ENCODE measurements around the gene ATP11A. TPM values are rescaled to one million over a fixed set of nuclear protein-coding genes. Genes with fewer than 3 reads are reported as not detected.
A peak's percentile ranks its signal among the peaks of the same experiment; 100 is the strongest.

ATP11A gene
- total RNA-seq, 2 donors from 2014 or later: 122 to 140 TPM

DNA sequence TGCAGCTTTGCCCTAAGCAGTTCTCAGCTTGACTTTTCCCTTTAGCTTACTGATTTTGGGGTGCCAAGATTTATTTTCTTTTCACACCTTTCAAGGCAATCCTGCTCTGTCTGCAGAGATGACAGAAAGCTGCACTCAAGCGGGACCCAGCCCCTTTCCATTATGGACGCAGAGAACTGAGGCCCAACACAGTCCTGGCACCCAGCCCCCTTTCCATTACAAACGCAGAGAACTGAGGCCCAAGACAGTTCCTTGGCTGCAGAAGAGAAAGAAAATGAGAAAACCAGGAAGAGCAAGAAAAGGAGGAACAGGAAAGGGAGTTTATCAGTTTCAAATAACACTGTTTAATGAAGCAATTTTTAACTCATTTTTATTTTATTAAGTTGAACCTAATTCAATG, 36.8 kb upstream of the ATP11A start:
- no peak overlapping the region for H3K4me3 Mint-ChIP-seq
- H3K4me3 ChIP-seq (ENCODE audit: low read length): no peak overlapping the region
- TF ChIP-seq, protein P1, sequence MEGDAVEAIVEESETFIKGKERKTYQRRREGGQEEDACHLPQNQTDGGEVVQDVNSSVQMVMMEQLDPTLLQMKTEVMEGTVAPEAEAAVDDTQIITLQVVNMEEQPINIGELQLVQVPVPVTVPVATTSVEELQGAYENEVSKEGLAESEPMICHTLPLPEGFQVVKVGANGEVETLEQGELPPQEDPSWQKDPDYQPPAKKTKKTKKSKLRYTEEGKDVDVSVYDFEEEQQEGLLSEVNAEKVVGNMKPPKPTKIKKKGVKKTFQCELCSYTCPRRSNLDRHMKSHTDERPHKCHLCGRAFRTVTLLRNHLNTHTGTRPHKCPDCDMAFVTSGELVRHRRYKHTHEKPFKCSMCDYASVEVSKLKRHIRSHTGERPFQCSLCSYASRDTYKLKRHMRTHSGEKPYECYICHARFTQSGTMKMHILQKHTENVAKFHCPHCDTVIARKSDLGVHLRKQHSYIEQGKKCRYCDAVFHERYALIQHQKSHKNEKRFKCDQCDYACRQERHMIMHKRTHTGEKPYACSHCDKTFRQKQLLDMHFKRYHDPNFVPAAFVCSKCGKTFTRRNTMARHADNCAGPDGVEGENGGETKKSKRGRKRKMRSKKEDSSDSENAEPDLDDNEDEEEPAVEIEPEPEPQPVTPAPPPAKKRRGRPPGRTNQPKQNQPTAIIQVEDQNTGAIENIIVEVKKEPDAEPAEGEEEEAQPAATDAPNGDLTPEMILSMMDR (conservative IDR thresholded peaks at IDR 0.05): no peak
- 89% methylated on average over 3 of the region's 3 CpGs; no CpG with 5 or more reads in 1 of the 2 experiments for WGBS, 2 experiments (ENCODE audit: insufficient coverage in 1 of 2, insufficient read length in 1 of 2)
- no peak overlapping the region for H3K27ac ChIP-seq (ENCODE audit: low read depth, low read length)
- H3K27me3 ChIP-seq (ENCODE audit: control insufficient read depth, insufficient read depth, low read length, poor library complexity, severe bottlenecking): no peaks in the 10 kb centered on the region
- H3K36me3 Mint-ChIP-seq (ENCODE audit: low read depth): no peaks in the 10 kb centered on the region
- no peaks in the 10 kb centered on the region for H3K27me3 Mint-ChIP-seq (ENCODE audit: insufficient read depth)
- no peak for DNase-seq
- H3K9me3 Mint-ChIP-seq: no peaks in the 10 kb centered on the region
- no peak overlapping the region for H3K9ac ChIP-seq (ENCODE audit: extremely low read depth, low read length, poor library complexity, severe bottlenecking)
- H3K4me1 ChIP-seq (ENCODE audit: control insufficient read depth, insufficient read depth, low read length): no peaks in the 10 kb centered on the region
- no peak overlapping the region for H3K27ac Mint-ChIP-seq
- no peaks in the 10 kb centered on the region for H3K36me3 ChIP-seq (ENCODE audit: control insufficient read depth, insufficient read depth, low read length)
- H3K4me1 Mint-ChIP-seq: peaks cover 3% of the 10 kb centered on the region
- no peaks in the 10 kb centered on the region for H3K9me3 ChIP-seq (ENCODE audit: control insufficient read depth, low read length)

- WGBS, 2 experiments (ENCODE audit: insufficient coverage in 1 of 2, insufficient read length in 1 of 2): 79 to 100% methylated on average over 1 to 4 of the region's 5 CpGs
- no peak overlapping the region for H3K27ac ChIP-seq (ENCODE audit: low read depth, low read length)
- DNase-seq: peak; percentile 17
- TF ChIP-seq, protein P1 (conservative IDR thresholded peaks at IDR 0.05): no peak
- H3K9me3 ChIP-seq (ENCODE audit: control insufficient read depth, low read length): no peaks in the 10 kb centered on the region
- Mint-ChIP-seq H3K4me3 (no peak overlapping the region), H3K9me3 (no peaks in the 10 kb centered on the region), H3K36me3 (ENCODE audit: low read depth) (no peaks in the 10 kb centered on the region), H3K27me3 (ENCODE audit: insufficient read depth) (no peaks in the 10 kb centered on the region), H3K27ac (no peak overlapping the region), H3K4me1 (peaks cover 8% of the 10 kb centered on the region)
- no peak overlapping the region for H3K9ac ChIP-seq (ENCODE audit: extremely low read depth, low read length, poor library complexity, severe bottlenecking)
- H3K4me1 ChIP-seq (ENCODE audit: control insufficient read depth, insufficient read depth, low read length): no peaks in the 10 kb centered on the region
- no peaks in the 10 kb centered on the region for H3K36me3 ChIP-seq (ENCODE audit: control insufficient read depth, insufficient read depth, low read length)
- no peaks in the 10 kb centered on the region for H3K27me3 ChIP-seq (ENCODE audit: control insufficient read depth, insufficient read depth, low read length, poor library complexity, severe bottlenecking)
- H3K4me3 ChIP-seq (ENCODE audit: low read length): no peak overlapping the region
Measured at GRCh38 chr13:112655913-112656312, 33.9 kb upstream of the ATP11A start.

- H3K4me3 ChIP-seq (ENCODE audit: low read length): no peak overlapping the region
- Mint-ChIP-seq H3K27ac (no peak overlapping the region), H3K27me3 (ENCODE audit: insufficient read depth) (no peaks in the 10 kb centered on the region), H3K4me1 (peaks cover 8% of the 10 kb centered on the region), H3K9me3 (no peaks in the 10 kb centered on the region), H3K4me3 (no peak overlapping the region), H3K36me3 (ENCODE audit: low read depth) (no peaks in the 10 kb centered on the region)
- TF ChIP-seq, protein P1 (conservative IDR thresholded peaks at IDR 0.05): no peak
- WGBS, 2 experiments (ENCODE audit: insufficient coverage in 1 of 2, insufficient read length in 1 of 2): 75 to 86% methylated on average over 11 to 14 of the region's 14 CpGs
- H3K36me3 ChIP-seq (ENCODE audit: control insufficient read depth, insufficient read depth, low read length): no peaks in the 10 kb centered on the region
- H3K27ac ChIP-seq (ENCODE audit: low read depth, low read length): no peak overlapping the region
- H3K9me3 ChIP-seq (ENCODE audit: control insufficient read depth, low read length): no peaks in the 10 kb centered on the region
- H3K4me1 ChIP-seq (ENCODE audit: control insufficient read depth, insufficient read depth, low read length): no peaks in the 10 kb centered on the region
- H3K27me3 ChIP-seq (ENCODE audit: control insufficient read depth, insufficient read depth, low read length, poor library complexity, severe bottlenecking): no peaks in the 10 kb centered on the region
- no peak overlapping the region for H3K9ac ChIP-seq (ENCODE audit: extremely low read depth, low read length, poor library complexity, severe bottlenecking)
- peak; percentile 75 for DNase-seq
Measured at GRCh38 chr13:112657850-112658445, 31.9 kb upstream of the ATP11A start.

All from endodermal cell (in vitro differentiated cells).